HepG2 (cell line): ENCODE measurements around the gene LRGUK. TPM values are rescaled to one million over a fixed set of nuclear protein-coding genes. Genes with fewer than 3 reads are reported as not detected.

Experiments used
- ARID5B ChIP-seq: IDR thresholded peaks from 2 replicates; pipeline ENCODE4 v1.4.0; 2020; ENCODE audit warnings: mild to moderate bottlenecking, missing genetic modification reagents
- ARNT2 ChIP-seq: sonication (generic); formaldehyde crosslinking; IDR thresholded peaks from 2 replicates; pipeline ENCODE4 v1.8.0; 2022; ENCODE audit warnings: mild to moderate bottlenecking, low read depth, missing genetic modification reagents, moderate library complexity
- ASH2L ChIP-seq: fragments of 300-600, 200-600 bp; sonication (generic); IDR thresholded peaks from 2 replicates; pipeline ENCODE4 v1.7.0; 2017; ENCODE audit warnings: low read depth, mild to moderate bottlenecking, moderate library complexity, mixed read lengths, low read length; ENCODE audit not compliant: insufficient read length
- CEBPG ChIP-seq: IDR thresholded peaks from 2 replicates; pipeline ENCODE4 v1.6.1; 2016
- ELF1 ChIP-seq: sonication (generic); formaldehyde crosslinking; IDR thresholded peaks from 2 replicates; pipeline ENCODE4 v1.4.0; 2020; ENCODE audit warnings: missing genetic modification reagents
- FOXK2 ChIP-seq: fragments of 450-650 bp; IDR thresholded peaks from 2 replicates; pipeline ENCODE4 v1.6.1; 2016
- HMG20A ChIP-seq: IDR thresholded peaks from 2 replicates; pipeline ENCODE4 v1.6.1; 2016; ENCODE audit warnings: borderline replicate concordance
- HNF4A ChIP-seq: sonication (generic); formaldehyde crosslinking; IDR thresholded peaks from 2 replicates; pipeline ENCODE4 v1.4.0; 2020; ENCODE audit warnings: missing genetic modification reagents
- HNF4G ChIP-seq, 2 experiments: sonication (generic) in 1 of 2; formaldehyde crosslinking in 1 of 2; IDR thresholded peaks; 2 replicates each; pipeline versions ENCODE4 v1.4.0 to v1.6.1; 2011 to 2020; ENCODE audit warnings: borderline replicate concordance in 2 of 2, low read depth in 2 of 2, mild to moderate bottlenecking in 2 of 2, low read length in 1 of 2, missing genetic modification reagents in 1 of 2, moderate library complexity in 1 of 2
- TBX3 ChIP-seq: fragments of 450-650 bp; IDR thresholded peaks from 2 replicates; pipeline ENCODE4 v1.6.1; 2017; ENCODE audit warnings: antibody characterized with exemption, mild to moderate bottlenecking, inconsistent platforms, borderline replicate concordance
- ZNF274 ChIP-seq: sonication (generic); formaldehyde crosslinking; IDR thresholded peaks from 2 replicates; pipeline ENCODE4 v1.5.1; 2020; ENCODE audit warnings: mild to moderate bottlenecking, missing genetic modification reagents
- ZNF33A ChIP-seq: sonication (generic); formaldehyde crosslinking; IDR thresholded peaks from 2 replicates; pipeline ENCODE4 v1.5.1; 2020; ENCODE audit warnings: missing genetic modification reagents, mild to moderate bottlenecking, moderate library complexity, borderline replicate concordance
- polyA plus RNA-seq, 8 experiments: library from polyadenylated mRNA; depleted of rRNA in 3 of 8; stranded (reverse) in 7 of 8; unstranded in 1 of 8; fragments of >200 nt; fragmentation: Illumina TruSeq in 4 of 8; extraction: Trizol in 4 of 8; gene quantifications; 2 replicates each; pipeline versions ENCODE4 v1.2.1 to v1.2.3, GENCODE V29; 2011 to 2016; ENCODE audit warnings: low read depth in 4 of 8, missing spikeins in 1 of 8, mixed read lengths in 1 of 8; ENCODE audit not compliant: insufficient read depth in 1 of 8
- total RNA-seq, 5 experiments: library from RNA; depleted of rRNA; stranded (reverse); fragments of >200 nt; fragmentation: Illumina TruSeq; extraction: Trizol; gene quantifications; 2 replicates each; pipeline ENCODE4 v1.2.3, GENCODE V29; 2016; ENCODE audit warnings: low read depth in 1 of 5
- TF ChIP-seq, protein P1 (sequence below): sonication (generic); formaldehyde crosslinking; IDR thresholded peaks from 2 replicates; pipeline ENCODE4 v1.4.0; 2020; ENCODE audit warnings: missing genetic modification reagents, borderline replicate concordance
- TF ChIP-seq, protein P2 (sequence below): sonication (generic); formaldehyde crosslinking; IDR thresholded peaks from 2 replicates; pipeline ENCODE4 v1.9.0; 2022; ENCODE audit warnings: missing genetic modification reagents, mild to moderate bottlenecking, borderline replicate concordance
- TF ChIP-seq, protein P3 (sequence below): sonication (generic); formaldehyde crosslinking; IDR thresholded peaks from 2 replicates; pipeline ENCODE4 v1.4.0; 2020; ENCODE audit warnings: missing genetic modification reagents, low read depth, mild to moderate bottlenecking, borderline replicate concordance
- TF ChIP-seq, protein P4 (sequence below): sonication (generic); formaldehyde crosslinking; IDR thresholded peaks from 2 replicates; pipeline ENCODE4 v1.4.0; 2020; ENCODE audit warnings: missing genetic modification reagents, mild to moderate bottlenecking, borderline replicate concordance

The LRGUK gene
- total and polyA plus RNA-seq, 2 of the 13 experiments (the other 11 are each of a cell fraction or from before 2014, with no cell fraction given), result 0.18 to 0.20 TPM

DNA sequence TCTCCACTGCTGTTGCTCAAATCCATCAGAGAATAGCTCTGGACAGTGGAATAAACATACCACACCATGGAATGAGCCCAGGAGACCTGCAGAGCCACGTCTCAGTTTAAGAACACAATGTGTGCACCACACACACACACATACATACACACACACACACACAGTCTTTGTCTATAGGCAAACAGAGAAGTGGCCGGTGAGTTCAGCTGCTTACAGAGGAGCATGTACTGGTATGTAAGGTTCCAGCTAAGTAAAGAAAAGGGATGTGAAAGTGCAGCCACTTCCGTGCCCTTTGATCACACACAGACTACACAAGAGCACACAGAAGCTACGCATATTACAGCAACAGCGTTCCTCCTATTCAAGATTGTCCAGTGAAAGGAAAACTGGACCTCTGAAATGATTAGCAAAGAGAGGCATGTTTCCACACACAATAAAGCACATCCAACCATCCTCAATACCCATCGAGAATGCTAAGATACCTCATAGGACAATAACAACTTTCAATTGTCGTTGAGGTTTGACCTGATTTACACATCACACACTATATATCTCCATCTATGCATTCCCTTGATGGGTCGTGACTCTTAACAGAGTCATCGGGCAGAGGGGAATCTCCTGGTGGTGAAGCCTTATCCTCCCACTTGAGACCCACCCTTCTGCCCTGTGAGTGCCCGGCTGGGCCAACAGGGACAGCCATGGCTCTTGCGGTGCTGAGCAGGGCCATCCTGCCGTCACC, 166.0 kb downstream of the LRGUK start (continued):
- TF ChIP-seq ZNF33A (no peak), TBX3 (peak; percentile 87), HNF4G (IDR thresholded peaks at IDR 0.05; ENCODE audit: borderline replicate concordance, low read depth, low read length) (no peak), HNF4G (CRISPR knock-in tag; IDR thresholded peaks at IDR 0.05; ENCODE audit: borderline replicate concordance, low read depth) (0 out of 2 replicates have a peak, but pooled peaks have one; percentile 64), ZNF274 (no peak), HNF4A (CRISPR knock-in tag) (peak; percentile 71), CEBPG (CRISPR knock-in tag) (peak; percentile 45), FOXK2 (peak; percentile 66; the same call in 1 of the 2 replicates), ARID5B (CRISPR knock-in tag) (peak; percentile 86), HMG20A (CRISPR knock-in tag) (peak; percentile 59; the same call in 1 of the 2 replicates), ELF1 (CRISPR knock-in tag) (peak; percentile 57), ASH2L (peak; percentile 66), ARNT2 (0 out of 2 replicates have a peak, but pooled peaks have one; percentile 36)
- TF ChIP-seq, protein P1, sequence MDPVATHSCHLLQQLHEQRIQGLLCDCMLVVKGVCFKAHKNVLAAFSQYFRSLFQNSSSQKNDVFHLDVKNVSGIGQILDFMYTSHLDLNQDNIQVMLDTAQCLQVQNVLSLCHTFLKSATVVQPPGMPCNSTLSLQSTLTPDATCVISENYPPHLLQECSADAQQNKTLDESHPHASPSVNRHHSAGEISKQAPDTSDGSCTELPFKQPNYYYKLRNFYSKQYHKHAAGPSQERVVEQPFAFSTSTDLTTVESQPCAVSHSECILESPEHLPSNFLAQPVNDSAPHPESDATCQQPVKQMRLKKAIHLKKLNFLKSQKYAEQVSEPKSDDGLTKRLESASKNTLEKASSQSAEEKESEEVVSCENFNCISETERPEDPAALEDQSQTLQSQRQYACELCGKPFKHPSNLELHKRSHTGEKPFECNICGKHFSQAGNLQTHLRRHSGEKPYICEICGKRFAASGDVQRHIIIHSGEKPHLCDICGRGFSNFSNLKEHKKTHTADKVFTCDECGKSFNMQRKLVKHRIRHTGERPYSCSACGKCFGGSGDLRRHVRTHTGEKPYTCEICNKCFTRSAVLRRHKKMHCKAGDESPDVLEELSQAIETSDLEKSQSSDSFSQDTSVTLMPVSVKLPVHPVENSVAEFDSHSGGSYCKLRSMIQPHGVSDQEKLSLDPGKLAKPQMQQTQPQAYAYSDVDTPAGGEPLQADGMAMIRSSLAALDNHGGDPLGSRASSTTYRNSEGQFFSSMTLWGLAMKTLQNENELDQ (CRISPR knock-in tag), result no peak
- TF ChIP-seq, protein P2, sequence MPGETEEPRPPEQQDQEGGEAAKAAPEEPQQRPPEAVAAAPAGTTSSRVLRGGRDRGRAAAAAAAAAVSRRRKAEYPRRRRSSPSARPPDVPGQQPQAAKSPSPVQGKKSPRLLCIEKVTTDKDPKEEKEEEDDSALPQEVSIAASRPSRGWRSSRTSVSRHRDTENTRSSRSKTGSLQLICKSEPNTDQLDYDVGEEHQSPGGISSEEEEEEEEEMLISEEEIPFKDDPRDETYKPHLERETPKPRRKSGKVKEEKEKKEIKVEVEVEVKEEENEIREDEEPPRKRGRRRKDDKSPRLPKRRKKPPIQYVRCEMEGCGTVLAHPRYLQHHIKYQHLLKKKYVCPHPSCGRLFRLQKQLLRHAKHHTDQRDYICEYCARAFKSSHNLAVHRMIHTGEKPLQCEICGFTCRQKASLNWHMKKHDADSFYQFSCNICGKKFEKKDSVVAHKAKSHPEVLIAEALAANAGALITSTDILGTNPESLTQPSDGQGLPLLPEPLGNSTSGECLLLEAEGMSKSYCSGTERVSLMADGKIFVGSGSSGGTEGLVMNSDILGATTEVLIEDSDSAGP, result 0 out of 2 replicates have a peak, but pooled peaks have one; percentile 19
- TF ChIP-seq, protein P3, sequence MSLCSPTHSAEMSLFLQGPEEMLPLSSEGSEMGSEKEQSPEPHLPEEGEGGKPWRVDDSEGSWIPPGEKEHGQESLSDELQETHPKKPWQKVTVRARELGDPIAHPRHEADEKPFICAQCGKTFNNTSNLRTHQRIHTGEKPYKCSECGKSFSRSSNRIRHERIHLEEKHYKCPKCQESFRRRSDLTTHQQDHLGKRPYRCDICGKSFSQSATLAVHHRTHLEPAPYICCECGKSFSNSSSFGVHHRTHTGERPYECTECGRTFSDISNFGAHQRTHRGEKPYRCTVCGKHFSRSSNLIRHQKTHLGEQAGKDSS, result no peak
- TF ChIP-seq, protein P4, sequence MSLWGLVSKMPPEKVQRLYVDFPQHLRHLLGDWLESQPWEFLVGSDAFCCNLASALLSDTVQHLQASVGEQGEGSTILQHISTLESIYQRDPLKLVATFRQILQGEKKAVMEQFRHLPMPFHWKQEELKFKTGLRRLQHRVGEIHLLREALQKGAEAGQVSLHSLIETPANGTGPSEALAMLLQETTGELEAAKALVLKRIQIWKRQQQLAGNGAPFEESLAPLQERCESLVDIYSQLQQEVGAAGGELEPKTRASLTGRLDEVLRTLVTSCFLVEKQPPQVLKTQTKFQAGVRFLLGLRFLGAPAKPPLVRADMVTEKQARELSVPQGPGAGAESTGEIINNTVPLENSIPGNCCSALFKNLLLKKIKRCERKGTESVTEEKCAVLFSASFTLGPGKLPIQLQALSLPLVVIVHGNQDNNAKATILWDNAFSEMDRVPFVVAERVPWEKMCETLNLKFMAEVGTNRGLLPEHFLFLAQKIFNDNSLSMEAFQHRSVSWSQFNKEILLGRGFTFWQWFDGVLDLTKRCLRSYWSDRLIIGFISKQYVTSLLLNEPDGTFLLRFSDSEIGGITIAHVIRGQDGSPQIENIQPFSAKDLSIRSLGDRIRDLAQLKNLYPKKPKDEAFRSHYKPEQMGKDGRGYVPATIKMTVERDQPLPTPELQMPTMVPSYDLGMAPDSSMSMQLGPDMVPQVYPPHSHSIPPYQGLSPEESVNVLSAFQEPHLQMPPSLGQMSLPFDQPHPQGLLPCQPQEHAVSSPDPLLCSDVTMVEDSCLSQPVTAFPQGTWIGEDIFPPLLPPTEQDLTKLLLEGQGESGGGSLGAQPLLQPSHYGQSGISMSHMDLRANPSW (CRISPR knock-in tag), result 0 out of 2 replicates have a peak, but pooled peaks have one; percentile 33
